HG02763 (cell line): ENCODE results near the gene TBL1X.

Source experiments
- ATAC-seq: cut with Tn5 transposase; IDR thresholded peaks from one replicate; pipeline ENCODE4 v1.9.1; 2021; ENCODE audit warnings: mild to moderate bottlenecking, moderate library complexity; ENCODE audit not compliant: unreplicated experiment

Gene TBL1X

GRCh38 chrX:9619133-9619532 lies 154.3 kb downstream of the TBL1X start:
- ATAC-seq = no peak

- no peak for ATAC-seq
Observed at GRCh38 chrX:9619581-9619980, 154.7 kb downstream of the TBL1X start.

- ATAC-seq = no peak
Observed at GRCh38 chrX:9622128-9622527, 157.3 kb downstream of the TBL1X start.

GRCh38 chrX:9626379-9626778 lies 161.5 kb downstream of the TBL1X start:
- ATAC-seq = no peak

GRCh38 chrX:9627922-9628321 lies 163.1 kb downstream of the TBL1X start:
- ATAC-seq = no peak

GRCh38 chrX:9628779-9629493 lies 164.1 kb downstream of the TBL1X start:
- ATAC-seq = no peak

- no peak for ATAC-seq
Observed at GRCh38 chrX:9634551-9634950, 169.7 kb downstream of the TBL1X start.

- no peak for ATAC-seq
Observed at GRCh38 chrX:9635368-9635767, 170.5 kb downstream of the TBL1X start.

- no peak for ATAC-seq
Observed at GRCh38 chrX:9635803-9636202, 170.9 kb downstream of the TBL1X start.

GRCh38 chrX:9638871-9639270 lies 174.0 kb downstream of the TBL1X start:
- no peak for ATAC-seq

- no peak for ATAC-seq
Observed at GRCh38 chrX:9642270-9642995, 177.6 kb downstream of the TBL1X start.

GRCh38 chrX:9643807-9644206 lies 178.9 kb downstream of the TBL1X start:
- no peak for ATAC-seq

- ATAC-seq = peak; percentile 94
Observed at GRCh38 chrX:9644335-9644734, 179.5 kb downstream of the TBL1X start.

- no peak for ATAC-seq
Observed at GRCh38 chrX:9646471-9647224, 181.8 kb downstream of the TBL1X start.

GRCh38 chrX:9647431-9647830 lies 182.6 kb downstream of the TBL1X start:
- ATAC-seq = no peak

GRCh38 chrX:9650091-9650490 lies 185.2 kb downstream of the TBL1X start:
- no peak for ATAC-seq

- ATAC-seq = no peak
Observed at GRCh38 chrX:9651737-9652136, 186.9 kb downstream of the TBL1X start.

- no peak for ATAC-seq
Observed at GRCh38 chrX:9654929-9655328, 190.1 kb downstream of the TBL1X start.

- peak; percentile 42 for ATAC-seq
Observed at GRCh38 chrX:9656277-9656676, 191.4 kb downstream of the TBL1X start.

GRCh38 chrX:9656871-9657270 lies 192.0 kb downstream of the TBL1X start:
- no peak for ATAC-seq

GRCh38 chrX:9657590-9658256 lies 192.9 kb downstream of the TBL1X start:
- no peak for ATAC-seq
